GM19238 (cell line): Measurements from ENCODE around the gene COX20.

Source experiments
- DNase-seq: peaks from one replicate; pipeline ENCODE4 v3.0.0; 2011; ENCODE audit warnings: low spot score; ENCODE audit not compliant: insufficient read length

Gene COX20

DNA sequence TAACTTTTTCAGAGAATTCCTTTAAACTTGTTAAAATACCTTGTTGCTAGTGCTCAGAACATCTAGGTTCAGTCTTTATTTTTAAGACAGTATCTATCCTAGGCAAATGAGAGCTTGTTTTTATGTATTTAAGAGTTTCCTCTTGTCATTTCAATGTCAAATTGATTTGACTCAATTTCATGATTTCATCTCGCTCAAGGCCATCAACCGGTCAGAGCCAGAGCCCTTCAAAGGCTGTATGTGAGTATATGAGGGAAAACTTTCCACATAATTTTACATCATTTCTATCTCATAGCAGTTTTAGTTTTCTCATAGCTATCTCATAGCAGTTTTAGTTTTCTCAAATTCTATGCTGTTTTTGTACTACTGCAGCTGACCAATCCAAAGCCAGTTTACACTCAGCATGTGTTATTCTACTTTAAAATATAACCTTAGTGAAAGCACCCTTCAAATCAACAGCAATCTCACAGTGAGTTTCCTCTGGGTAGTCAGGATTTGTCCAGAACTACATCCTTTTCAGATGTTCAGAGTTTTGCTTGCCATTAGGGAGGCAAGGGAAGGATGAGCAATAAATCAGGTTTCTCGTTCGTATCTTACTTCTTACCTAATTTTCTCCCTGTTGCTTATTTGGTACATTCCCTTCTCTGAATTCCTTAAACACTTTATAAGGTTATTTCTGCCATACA lies 16.2 kb downstream of the COX20 start:
- no peak for DNase-seq

DNA sequence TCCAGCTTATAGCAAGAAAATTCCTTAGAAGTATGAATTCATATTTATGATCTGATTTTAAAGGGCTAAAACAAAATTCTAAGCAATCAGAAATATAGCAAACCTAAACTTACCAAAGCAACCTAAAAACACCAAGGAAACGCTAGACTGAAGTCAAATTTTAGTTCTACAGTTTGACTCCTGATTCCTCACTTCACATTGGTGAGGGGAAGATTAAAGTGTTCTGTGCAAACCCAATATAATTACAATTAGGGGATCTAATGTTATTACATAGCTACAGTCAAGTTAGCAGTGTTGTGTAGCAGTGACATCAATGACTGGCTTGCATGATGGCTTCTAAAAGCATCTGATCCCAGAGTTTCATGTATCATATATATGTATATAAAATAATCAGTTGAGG lies 17.2 kb downstream of the COX20 start:
- DNase-seq, result no peak

DNA sequence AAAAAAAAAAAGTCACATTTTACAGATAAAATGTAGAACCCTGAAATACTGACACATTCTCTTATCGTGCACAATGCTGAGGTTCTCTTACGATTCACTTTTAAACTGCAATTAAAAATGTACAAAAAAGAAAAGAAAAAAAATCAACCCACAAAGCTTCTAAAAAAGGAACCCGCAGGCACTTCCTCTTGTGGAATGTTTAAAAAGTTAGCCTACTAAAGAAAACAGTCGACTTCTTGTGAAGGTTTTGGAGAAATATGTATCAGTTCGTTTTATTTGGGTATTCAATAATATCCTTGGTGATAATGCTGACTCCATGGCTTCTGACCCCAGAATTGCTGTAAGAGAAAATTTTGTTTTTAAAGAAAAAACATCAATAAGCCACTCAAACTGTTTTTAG lies 18.7 kb downstream of the COX20 start:
- DNase-seq, result no peak

DNA sequence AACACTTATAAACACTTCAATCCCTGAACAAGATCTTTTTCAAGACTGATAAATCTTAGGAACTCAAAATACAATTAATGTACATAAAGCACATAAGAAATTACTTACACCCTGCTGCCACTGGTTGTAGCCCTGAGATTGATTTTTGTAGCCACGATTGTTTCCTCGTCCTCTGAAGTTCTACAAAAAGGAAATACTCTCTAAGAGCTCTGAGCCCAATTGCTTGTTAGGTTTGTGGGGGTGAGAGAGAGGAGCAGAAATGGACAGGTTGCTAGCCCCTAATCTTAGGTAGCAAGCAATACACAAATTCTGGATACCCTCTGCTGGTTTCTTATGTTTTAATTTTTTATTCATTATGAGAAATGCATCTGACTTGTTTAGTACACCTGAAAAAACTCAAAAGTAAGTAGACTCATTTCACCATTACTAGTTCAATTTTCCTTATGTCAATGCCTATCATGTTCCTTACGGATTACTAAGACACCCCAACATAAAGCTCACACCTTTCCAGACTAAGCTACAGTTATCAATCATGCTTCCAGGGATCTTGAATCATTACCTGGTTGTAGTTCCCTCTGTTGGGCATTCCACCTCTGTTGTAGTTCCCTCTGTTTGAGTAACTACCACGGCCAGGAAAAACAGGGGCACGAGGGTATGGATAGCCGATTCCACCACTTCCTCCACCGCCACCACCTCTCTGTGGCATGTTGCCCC lies 19.6 kb downstream of the COX20 start:
- DNase-seq, result no peak

DNA sequence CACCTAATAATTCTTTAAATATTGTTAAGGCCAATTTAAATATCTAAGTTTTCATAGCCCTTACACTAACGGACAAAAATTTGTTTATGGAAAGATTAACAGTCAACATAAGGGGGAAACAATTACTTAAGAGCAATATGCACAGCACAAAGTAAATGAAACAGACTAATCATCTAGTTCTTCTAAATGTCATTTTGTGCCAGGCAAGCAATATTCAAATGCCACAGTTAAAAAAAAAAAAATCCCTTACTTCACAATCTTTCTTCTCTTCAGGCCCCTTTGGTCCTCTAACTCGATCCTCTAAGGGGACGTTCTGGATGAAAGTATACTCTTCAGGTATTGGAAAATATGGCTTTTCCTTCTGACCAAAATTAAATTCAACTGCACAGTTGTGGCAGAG lies 22.3 kb downstream of the COX20 start:
- DNase-seq, result no peak

DNA sequence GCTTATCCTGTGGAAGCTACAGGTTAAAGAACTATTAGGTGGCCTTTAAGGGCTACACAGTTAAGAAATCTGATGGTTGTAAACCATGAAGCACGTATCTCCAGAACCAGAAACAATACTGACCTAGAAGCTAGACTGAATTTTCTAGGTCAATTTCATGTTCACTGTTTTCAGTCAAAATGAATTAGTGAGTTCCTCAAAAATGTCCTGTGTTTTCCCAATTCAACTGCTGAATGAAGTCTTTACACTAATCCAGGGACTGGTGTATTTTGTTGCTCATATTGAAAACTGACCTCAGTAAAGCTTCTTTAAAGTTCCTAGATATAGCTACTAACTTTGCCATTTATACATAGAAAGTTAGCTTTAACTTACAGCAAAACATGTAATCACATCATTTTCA lies 22.9 kb downstream of the COX20 start:
- DNase-seq, result no peak

DNA sequence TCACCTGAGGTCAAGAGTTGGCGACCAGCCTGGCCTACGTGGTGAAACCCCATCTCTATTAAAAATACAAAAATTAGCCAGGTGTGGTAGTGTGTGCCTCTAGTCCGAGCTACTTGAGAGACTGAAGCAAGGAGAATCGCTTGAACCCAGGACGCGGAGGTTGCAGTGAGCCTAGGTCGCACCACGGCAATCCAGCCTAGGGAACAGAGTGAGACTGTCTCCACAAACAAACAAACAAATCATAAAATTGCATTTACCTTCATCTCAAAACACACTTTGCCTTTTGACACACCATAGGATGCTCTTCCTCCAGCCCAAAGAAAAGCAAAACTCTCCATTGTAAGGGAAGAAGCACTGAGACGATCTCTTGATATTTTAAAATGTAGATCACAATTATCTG lies 24.6 kb downstream of the COX20 start:
- DNase-seq, result no peak

DNA sequence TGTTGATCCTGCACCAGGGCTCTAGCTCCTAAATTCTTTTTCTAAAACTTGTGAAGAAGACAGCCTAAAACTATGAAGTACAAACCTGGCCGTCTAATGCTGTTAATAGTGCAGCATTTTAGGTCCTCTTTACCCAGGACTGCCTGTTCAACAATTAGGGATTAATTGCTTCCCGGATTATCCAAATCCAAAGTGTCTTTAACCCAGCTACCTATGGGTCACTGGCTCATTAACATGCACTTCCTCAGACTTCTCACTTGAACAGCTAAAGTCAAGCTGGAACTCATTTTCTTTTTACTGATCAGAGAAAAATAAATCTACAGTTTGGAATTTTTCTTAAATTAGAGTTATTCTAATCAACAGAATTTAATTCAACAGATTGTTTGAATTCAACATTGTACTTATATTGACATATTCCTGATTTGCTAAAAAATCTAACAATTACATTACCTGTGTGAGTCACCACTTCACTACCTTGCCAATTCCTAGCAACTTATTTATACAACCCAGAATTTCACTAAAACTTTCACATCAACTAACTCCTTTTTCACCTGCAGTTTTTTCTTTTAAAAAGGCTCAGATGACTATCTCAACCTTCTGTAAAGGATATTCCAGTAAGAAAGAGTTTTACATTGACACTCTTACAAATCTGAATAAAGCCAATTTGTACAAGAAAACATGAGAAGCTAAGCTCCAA lies 25.6 kb downstream of the COX20 start:
- no peak for DNase-seq

DNA sequence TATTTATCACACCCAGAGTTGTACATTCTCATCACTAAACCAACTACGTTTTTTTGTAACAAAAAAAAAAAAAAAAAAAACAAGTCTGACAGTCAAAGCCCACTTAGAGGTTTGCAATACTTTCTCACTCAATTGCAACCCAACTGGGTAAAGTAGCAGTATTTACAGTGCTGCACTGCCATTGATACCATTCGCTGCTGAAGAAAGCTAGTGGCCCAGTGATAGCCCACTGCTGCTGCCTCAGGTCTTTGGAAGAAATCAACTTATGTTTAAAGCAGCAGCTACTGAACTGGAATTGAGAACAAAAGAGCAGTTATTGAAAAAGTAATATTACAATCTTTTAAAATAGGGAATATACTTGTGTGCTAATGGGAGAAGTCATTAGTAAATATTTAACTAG lies 26.2 kb downstream of the COX20 start:
- no peak for DNase-seq

DNA sequence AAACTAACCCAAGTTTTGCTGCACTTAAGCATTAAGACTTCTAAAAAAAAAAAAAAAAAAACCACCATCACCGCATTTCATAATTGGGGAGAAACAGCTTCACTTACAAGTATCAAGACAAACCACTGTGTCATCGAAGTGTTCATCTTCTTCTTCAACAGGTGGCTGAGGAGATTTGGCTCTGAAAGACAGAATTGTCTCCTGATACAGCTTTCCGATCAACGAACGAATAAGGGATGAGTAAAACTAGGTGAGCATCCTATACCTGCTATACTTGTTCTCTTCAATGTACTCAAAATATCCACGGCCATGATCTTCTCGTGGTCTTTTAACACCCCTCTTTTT lies 26.9 kb downstream of the COX20 start:
- no peak for DNase-seq

DNA sequence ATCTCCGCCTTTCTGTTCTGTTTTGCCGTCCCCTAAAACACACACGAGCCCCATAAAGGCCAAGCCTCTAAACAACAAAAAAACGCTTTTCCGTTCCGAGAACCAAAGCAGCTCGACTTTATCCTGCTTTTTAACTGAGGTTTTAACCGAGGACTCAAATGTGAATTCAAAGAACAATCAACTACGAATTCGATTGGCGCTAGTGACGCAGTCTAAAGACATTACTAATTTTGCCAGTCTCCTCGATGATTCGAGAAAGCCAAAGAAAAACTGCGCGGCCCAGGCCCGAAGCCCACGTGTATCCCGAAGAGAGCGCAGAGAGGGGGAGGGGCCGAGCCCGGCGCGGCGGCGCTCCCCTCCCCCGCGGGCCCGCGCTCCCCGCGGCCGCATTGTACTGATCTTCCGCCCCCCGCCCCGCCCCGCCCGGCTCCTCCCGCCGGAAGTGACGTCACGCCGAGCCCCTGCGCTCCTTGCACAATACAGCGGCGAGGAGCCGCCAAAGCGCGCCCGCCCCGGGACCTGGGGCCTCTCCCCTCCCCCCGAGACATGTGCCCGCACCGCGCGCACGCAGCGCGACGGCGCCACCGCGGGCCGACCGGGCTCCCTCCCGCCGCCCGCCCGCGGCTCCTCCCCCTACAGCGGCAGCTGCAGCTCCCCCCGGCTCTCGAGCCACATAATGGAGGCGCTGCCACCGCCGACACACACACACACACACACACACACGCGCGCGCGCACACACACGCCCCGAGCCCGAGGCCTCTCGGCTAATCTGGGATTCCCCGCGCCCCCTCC lies 27.4 kb downstream of the COX20 start:
- DNase-seq, result peak; percentile 75

DNA sequence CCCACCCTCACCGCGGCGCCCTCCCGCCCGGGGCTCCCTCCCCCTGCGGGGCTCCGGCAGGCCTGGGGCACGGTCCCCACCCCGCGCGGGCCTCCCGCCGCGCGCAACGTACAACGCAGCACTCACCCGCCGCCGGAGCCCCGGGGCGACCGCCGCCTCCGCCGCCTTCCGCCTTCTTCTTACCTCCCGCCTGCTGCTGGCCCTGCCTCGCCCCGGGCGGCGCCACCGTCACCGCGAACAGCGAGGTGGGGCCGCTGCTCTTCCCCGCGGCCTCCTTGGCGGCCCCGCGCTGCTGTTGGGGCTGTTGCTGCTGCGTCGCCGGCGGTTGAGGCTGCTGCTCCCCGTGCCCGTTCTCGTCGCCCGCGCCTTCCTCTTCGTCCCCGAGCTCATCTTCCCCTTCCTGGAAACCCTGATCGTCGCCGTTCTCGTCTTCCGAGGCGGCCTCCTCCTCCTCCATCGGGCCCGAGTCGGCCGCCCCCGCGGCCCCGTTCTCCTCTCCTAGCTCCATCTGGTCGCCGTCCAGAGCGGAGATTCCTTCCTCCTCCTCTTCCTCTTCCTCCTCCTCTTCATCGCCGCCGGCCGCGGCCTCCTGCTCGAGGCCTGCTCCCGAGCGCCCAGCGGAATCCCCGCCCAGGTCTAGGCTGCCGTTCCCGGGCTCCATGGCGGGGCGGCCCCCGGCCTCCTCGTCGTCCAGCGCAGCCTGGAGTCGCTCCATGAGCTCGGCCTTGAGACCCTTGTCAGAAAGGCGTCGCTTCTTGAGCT lies 28.2 kb downstream of the COX20 start:
- DNase-seq, result no peak

DNA sequence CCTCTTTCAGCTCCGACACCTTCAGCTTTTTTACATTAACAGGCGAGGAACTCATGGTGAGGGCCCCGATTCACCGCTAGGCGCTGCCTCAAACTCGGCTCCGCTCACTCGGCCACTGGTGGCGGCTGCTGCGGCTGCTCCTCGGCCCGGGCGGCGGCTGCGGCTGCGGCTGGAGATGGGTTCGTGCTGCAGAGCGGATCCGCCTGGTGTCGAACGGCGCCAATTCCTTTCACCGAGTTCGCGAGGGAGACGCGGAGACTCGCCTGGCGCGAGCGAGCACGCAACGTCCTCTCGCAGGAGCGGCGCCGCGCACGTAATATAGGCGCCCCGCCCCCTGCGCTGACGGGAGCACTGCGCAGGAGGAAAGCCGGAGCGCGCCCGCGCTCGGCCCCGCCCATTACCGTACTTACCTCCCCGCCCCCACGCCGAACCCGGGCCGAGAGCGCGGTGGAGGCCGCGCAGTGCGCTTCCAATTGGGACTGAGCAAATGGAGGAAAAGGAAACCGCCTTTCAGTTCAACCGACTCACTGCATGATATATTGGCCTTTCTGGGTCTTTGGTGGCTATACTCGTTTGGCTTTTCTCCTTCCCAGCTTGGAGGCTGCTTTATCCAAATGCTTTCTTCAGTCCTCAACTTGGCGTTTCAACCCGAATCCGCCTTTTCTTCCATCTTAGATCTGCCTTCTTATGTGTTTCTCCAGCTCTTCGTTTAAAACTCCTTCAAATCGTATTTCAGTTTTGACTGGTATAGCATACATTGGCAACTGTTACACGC lies 29.0 kb downstream of the COX20 start, which contains the start of gene HNRNPU:
Gene HNRNPU (minus strand): TSS at position 291 of the 775 bp plus-strand sequence. CDS start 236 bp downstream, at position 55.
- peak; percentile 78 for DNase-seq

DNA sequence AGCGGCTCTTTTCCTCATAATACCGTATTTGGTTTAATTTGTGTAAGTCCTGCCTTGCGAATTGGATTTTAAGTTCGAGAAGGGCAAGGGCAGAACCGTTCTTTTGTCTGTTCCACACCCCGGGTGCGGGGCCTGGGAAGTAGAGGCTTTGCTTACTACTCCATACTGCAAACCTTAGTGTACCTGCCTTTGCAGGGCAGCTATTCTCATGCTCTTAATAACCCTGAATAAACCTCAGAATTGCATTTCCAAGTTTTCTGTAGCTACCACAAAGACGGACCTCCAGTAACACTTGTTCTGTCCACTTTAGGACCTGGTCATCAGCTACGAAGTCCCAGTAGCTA lies 29.5 kb downstream of the COX20 start:
- DNase-seq, result no peak

DNA sequence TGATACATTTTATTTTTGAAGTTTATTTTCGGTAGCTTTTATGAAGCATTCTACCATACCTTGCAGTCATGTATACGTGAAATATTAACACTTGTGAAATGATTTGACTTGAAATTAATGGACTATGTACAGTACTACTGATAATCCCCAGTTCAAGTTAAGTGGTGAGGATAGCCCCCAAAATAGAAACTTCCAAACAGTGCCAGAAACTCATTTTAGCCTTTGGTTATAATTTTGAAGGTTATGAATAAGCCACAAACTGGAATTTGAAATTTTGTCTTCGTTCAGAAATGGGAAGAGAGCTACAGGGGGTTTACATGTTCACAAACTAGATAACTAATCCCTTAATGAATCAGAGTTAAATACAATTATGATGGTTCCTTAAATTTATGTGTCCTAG lies 30.4 kb downstream of the COX20 start:
- no peak for DNase-seq

DNA sequence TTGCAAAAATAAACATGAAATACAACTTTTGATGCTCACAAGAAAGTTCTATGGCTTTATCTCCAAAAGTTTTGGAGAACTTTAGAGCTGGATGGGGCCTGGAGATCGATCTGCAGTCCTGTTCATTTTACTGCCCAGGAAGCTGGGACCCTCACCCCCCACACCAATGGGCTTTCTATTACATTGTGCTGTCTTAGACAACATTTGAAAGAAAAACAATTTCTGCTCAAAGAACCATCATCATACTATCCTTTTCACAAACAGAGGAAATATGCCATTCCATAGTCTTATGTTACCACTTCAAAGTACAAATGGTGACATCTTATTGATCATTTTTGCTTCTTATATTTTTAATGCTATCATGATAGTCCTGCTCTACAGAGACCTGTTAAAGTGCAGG lies 30.9 kb downstream of the COX20 start:
- DNase-seq, result no peak

DNA sequence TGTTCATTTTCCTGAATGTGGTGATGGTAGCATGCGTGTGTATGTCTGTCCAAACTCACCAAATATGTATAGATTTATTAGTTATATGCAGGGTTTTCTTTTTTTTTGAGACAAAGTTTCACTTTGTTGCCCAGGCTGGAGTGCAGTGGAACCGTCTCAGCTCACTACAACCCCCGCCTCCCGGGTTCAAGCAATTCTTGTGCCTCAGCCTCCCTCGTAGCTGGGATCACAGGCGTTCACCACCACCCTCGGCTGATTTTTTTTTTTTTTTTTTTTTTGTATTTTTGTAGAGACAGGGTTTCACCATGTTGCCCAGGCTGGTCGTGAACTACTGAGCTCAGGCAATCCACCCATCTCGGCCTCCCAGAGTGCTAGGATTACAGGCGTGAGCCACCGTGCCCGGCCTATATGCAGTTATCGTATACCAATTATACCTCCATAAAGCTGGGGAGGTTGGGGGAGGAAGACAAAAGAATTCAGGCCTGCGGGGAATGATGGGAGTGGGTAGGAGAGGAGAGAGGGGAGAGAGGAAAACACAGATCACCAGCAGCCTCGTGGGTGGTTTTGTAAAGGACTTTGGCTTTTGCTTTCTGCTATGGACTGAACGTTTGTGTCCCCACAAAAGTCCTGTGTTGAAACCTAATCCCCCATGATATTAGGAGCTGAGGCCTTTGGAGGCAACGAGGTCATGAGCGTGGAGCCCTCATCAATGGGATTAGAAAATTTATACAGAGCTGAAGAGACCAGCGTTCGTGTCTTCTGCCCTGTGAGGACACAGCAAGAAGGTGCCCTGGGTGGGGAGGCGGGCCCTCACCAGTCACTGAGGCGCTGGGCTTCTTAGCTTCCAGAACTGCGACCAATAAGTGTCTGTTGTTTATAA lies 33.3 kb downstream of the COX20 start:
- no peak for DNase-seq

DNA sequence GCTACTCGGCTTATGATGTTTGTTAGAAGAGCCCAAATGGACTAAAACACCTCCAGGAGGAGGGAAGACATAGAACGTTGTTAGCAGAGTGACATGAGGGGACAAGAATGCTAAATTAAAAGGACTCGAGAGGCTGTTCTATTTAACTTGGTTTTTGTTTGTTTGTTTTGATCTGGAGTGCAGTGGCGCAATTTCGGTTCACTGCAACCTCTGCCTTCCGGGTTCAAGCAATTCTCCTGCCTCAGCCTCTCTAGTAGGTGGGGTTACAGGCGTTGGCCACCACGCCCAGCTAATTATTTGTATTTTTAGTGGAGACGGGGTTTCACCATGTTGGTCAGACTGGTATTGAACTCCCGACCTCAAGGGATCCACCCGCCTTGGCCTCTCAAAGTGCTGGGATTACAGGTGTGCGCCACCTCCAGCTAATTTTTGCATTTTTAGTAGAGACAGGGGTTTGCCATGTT lies 33.9 kb downstream of the COX20 start:
- no peak for DNase-seq

DNA sequence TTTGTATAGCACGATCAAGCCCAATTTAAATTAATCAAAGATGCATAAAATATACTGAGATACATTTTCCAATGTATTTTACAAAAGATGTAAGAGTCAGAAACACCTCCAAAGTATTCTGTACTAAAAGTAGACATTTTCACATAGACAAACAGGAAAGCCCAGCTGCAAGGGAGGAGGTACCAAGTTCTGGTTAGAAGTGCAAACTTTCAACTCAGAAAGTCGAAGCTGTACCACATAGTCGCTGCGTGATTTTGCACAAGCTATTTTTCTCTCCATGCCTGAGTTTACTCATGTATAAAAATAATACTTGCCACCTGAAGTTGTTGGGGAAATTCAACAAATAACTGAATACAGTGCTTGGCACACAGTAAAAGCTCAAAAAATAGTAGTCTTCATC lies 34.5 kb downstream of the COX20 start:
- no peak for DNase-seq
